ENCODE data around the gene G6PD.
"Not testable (repeated sequence)": the region's sequence is repeated elsewhere in the genome, so short reads cannot be mapped to it uniquely, and the experiment has no call there.

The G6PD gene

GRCh38 chrX:154515090-154515965 is 31.3 kb downstream of the G6PD start:
- no peak for DNase-seq

GRCh38 chrX:154513716-154514115 is 32.9 kb downstream of the G6PD start:
- no peak for DNase-seq

GRCh38 chrX:154512879-154513553 is 33.6 kb downstream of the G6PD start:
- DNase-seq, result no peak

GRCh38 chrX:154511761-154512160 is 34.9 kb downstream of the G6PD start:
- DNase-seq, result no peak

- DNase-seq, result no peak
Observed at GRCh38 chrX:154509455-154509854, 37.2 kb downstream of the G6PD start.

GRCh38 chrX:154508384-154508745 is 38.3 kb downstream of the G6PD start:
- no peak for DNase-seq

- DNase-seq, result no peak
Observed at GRCh38 chrX:154507673-154508383, 38.8 kb downstream of the G6PD start.

- DNase-seq, result no peak
Observed at GRCh38 chrX:154506483-154507332, 39.9 kb downstream of the G6PD start.

- DNase-seq, result no peak
Observed at GRCh38 chrX:154505734-154506133, 40.9 kb downstream of the G6PD start.

GRCh38 chrX:154502989-154503388 is 43.7 kb downstream of the G6PD start:
- no peak for DNase-seq

GRCh38 chrX:154502098-154502497 is 44.5 kb downstream of the G6PD start:
- no peak for DNase-seq

GRCh38 chrX:154501423-154501822 is 45.2 kb downstream of the G6PD start:
- DNase-seq, result not testable (repeated sequence)

- DNase-seq, result not testable (repeated sequence)
Observed at GRCh38 chrX:154496591-154497137, 50.0 kb downstream of the G6PD start.

GRCh38 chrX:154495472-154495922 is 51.1 kb downstream of the G6PD start:
- no peak for DNase-seq

GRCh38 chrX:154494715-154495114 is 51.9 kb downstream of the G6PD start:
- no peak for DNase-seq

- DNase-seq, result peak; percentile 86 to 91
Observed at GRCh38 chrX:154490414-154491083, 56.1 kb downstream of the G6PD start, which contains the start of gene SLC10A3. SLC10A3 (minus strand) TSS chrX:154490629; CDS start chrX:154488940, 1,689 bp downstream.

GRCh38 chrX:154490021-154490413 is 56.6 kb downstream of the G6PD start:
- no peak for DNase-seq

- DNase-seq, result no peak
Observed at GRCh38 chrX:154489182-154489581, 57.5 kb downstream of the G6PD start.

- no peak for DNase-seq
Observed at GRCh38 chrX:154488336-154489075, 58.1 kb downstream of the G6PD start.

GRCh38 chrX:154487518-154488290 is 58.9 kb downstream of the G6PD start:
- DNase-seq, result no peak
